DND-41 (cell line): ENCODE measurements around the gene SMPX.

ENCODE experiments used
- ATAC-seq: fragments of 200-7000 bp; cut with Tn5 transposase; 3 replicates; pipeline ENCODE4 v1.9.1; 2021; ENCODE audit warnings: low read depth; ENCODE audit not compliant: insufficient read depth
- DNase-seq: peaks from one replicate; pipeline ENCODE4 v3.0.0-alpha.2; 2020
- H2AFZ ChIP-seq: 2 replicates; pipeline ENCODE4 v1.6.0; 2012; ENCODE audit warnings: low read depth, low read length
- H3K27ac ChIP-seq: 2 replicates; pipeline ENCODE4 v1.5.1; 2012; ENCODE audit warnings: low read length, inconsistent platforms
- H3K27me3 ChIP-seq: fragments of 200-600 bp; sonication (generic); 2 replicates; pipeline ENCODE4 v1.6.0; 2012; ENCODE audit warnings: low read length, mild to moderate bottlenecking, inconsistent platforms; ENCODE audit not compliant: insufficient read depth, poor library complexity
- H3K36me3 ChIP-seq: 2 replicates; pipeline ENCODE4 v1.5.1; 2012; ENCODE audit warnings: low read length, inconsistent platforms; ENCODE audit not compliant: insufficient read depth
- H3K4me1 ChIP-seq: 2 replicates; pipeline ENCODE4 v1.5.1; 2012; ENCODE audit warnings: mild to moderate bottlenecking, low read length; ENCODE audit not compliant: insufficient read depth
- H3K4me2 ChIP-seq: 2 replicates; pipeline ENCODE4 v1.6.0; 2012; ENCODE audit warnings: mild to moderate bottlenecking, moderate library complexity, low read length, inconsistent platforms; ENCODE audit not compliant: insufficient read depth
- H3K4me3 ChIP-seq, 2 experiments: fragments of 200-600 bp in 1 of 2; shearing (Covaris generic) in 1 of 2; 2 replicates each; pipeline ENCODE4 v1.5.1; 2012 to 2016; ENCODE audit warnings: inconsistent platforms in 2 of 2, low read length in 2 of 2, mild to moderate bottlenecking in 2 of 2, low read depth in 1 of 2, moderate library complexity in 1 of 2
- H3K79me2 ChIP-seq: 2 replicates; pipeline ENCODE4 v1.6.0; 2012; ENCODE audit warnings: low read length, inconsistent platforms; ENCODE audit not compliant: insufficient read depth
- H3K9ac ChIP-seq: 2 replicates; pipeline ENCODE4 v1.6.0; 2012; ENCODE audit warnings: low read depth, mild to moderate bottlenecking, inconsistent platforms, low read length, moderate library complexity
- H3K9me3 ChIP-seq: 2 replicates; pipeline ENCODE4 v1.5.1; 2012; ENCODE audit warnings: low read length, moderate library complexity, mild to moderate bottlenecking, inconsistent platforms; ENCODE audit not compliant: insufficient read depth, severe bottlenecking
- H4K20me1 ChIP-seq: 2 replicates; pipeline ENCODE4 v1.6.0; 2012; ENCODE audit warnings: low read length; ENCODE audit not compliant: insufficient read depth
- CTCF ChIP-seq: IDR thresholded peaks from 2 replicates; pipeline ENCODE4 v1.5.1; 2012; ENCODE audit warnings: borderline replicate concordance, low read length, moderate library complexity, mild to moderate bottlenecking; ENCODE audit not compliant: poor library complexity, severe bottlenecking; ENCODE audit errors: extremely low read depth
- EZH2 ChIP-seq: IDR thresholded peaks from 3 replicates; pipeline ENCODE4 v1.6.1; 2012; ENCODE audit warnings: borderline replicate concordance, low read depth, mild to moderate bottlenecking, moderate library complexity, low read length, inconsistent platforms; ENCODE audit not compliant: severe bottlenecking

The SMPX gene

GRCh38 chrX:21705225-21705624 is 52.7 kb downstream of the SMPX start:
- no peak overlapping the region for H3K27ac ChIP-seq
- ATAC-seq (no peak), DNase-seq (no peak)
- H2AFZ ChIP-seq: no peak overlapping the region
- H3K36me3 ChIP-seq: no peaks in the 10 kb centered on the region
- H4K20me1 ChIP-seq: no peaks in the 10 kb centered on the region
- no peak overlapping the region for H3K4me3 ChIP-seq
- no peaks in the 10 kb centered on the region for H3K9me3 ChIP-seq
- H3K4me1 ChIP-seq: no peaks in the 10 kb centered on the region
- H3K79me2 ChIP-seq: no peaks in the 10 kb centered on the region
- H3K27me3 ChIP-seq: no peaks in the 10 kb centered on the region
- H3K4me2 ChIP-seq: no peak overlapping the region
- no peak overlapping the region for H3K9ac ChIP-seq
- no peak for TF ChIP-seq CTCF
- TF ChIP-seq EZH2: no peak

- no peak overlapping the region for H3K4me2 ChIP-seq
- no peaks in the 10 kb centered on the region for H3K4me1 ChIP-seq
- ATAC-seq (no peak), DNase-seq (no peak)
- no peak overlapping the region for H3K4me3 ChIP-seq
- H3K9me3 ChIP-seq: no peaks in the 10 kb centered on the region
- no peaks in the 10 kb centered on the region for H3K79me2 ChIP-seq
- no peak overlapping the region for H3K9ac ChIP-seq
- H3K27ac ChIP-seq: no peak overlapping the region
- H4K20me1 ChIP-seq: no peaks in the 10 kb centered on the region
- no peak for TF ChIP-seq EZH2
- no peak for TF ChIP-seq CTCF
- no peaks in the 10 kb centered on the region for H3K27me3 ChIP-seq
- no peaks in the 10 kb centered on the region for H3K36me3 ChIP-seq
- no peak overlapping the region for H2AFZ ChIP-seq
Measured at GRCh38 chrX:21702725-21703124, 55.2 kb downstream of the SMPX start.

- no peak overlapping the region for H3K4me2 ChIP-seq
- ATAC-seq: no peak
- no peak for DNase-seq
Measured at GRCh38 chrX:21700967-21701366, 56.9 kb downstream of the SMPX start.

More at GRCh38 chrX:21700967-21701366, 56.9 kb downstream of the SMPX start:
- Histone ChIP-seq H4K20me1 (no peaks in the 10 kb centered on the region), H3K27me3 (no peaks in the 10 kb centered on the region), H3K27ac (no peak overlapping the region), H3K36me3 (no peaks in the 10 kb centered on the region), H3K4me3 (no peak overlapping the region), H3K9ac (no peak overlapping the region), H3K4me1 (no peaks in the 10 kb centered on the region), H3K79me2 (no peaks in the 10 kb centered on the region), H2AFZ (no peak overlapping the region), H3K9me3 (no peaks in the 10 kb centered on the region)
- no peak for TF ChIP-seq CTCF
- no peak for TF ChIP-seq EZH2
